HG02588 (cell line): Measurements from ENCODE around the gene DDX39A.
"Not testable (repeated sequence)": the region's sequence is repeated elsewhere in the genome, so short reads cannot be mapped to it uniquely, and the experiment has no call there.

ENCODE experiments used
- ATAC-seq: cut with Tn5 transposase; IDR thresholded peaks from one replicate; pipeline ENCODE4 v1.9.1; 2021; ENCODE audit warnings: mild to moderate bottlenecking, moderate library complexity; ENCODE audit not compliant: unreplicated experiment

The DDX39A gene

DNA sequence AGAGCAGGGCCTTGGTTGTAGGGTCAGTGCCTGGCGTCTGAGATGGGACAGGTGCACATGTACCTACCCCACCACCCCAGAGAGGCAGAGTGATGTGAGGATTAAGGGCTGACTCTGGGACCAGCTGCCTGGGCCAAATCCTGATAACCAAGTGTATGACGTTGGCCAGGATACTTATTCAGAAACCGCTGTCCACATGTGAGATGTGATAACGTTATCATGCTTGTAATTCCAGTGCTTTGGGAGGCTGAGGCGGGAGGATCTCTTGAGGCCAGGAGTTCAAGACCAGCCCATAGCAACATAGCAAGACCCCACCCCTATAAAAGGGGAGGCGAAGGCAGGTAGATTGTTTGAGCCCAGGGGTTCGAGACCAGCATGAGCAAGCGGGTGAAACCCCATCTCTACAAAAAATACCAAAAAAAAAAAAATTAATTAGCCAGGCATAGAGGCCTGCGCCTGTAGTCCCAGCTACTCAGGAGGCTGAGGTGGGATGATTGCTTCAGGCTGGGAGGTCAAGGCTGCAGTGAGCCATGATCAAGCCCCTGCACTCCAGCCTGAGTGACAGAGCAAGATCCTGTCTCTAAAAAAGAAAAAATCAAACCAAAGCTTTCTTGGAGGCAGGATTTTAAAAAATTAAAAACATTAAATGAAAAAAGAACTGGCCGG lies 27.9 kb downstream of the DDX39A start:
- ATAC-seq, result no peak

GRCh38 chr19:14390548-14390947 lies 28.6 kb downstream of the DDX39A start:
- ATAC-seq, result no peak

GRCh38 chr19:14385492-14385891 lies 33.6 kb downstream of the DDX39A start:
- ATAC-seq, result no peak

- no peak for ATAC-seq
Observed at GRCh38 chr19:14383661-14384555, 35.2 kb downstream of the DDX39A start.

DNA sequence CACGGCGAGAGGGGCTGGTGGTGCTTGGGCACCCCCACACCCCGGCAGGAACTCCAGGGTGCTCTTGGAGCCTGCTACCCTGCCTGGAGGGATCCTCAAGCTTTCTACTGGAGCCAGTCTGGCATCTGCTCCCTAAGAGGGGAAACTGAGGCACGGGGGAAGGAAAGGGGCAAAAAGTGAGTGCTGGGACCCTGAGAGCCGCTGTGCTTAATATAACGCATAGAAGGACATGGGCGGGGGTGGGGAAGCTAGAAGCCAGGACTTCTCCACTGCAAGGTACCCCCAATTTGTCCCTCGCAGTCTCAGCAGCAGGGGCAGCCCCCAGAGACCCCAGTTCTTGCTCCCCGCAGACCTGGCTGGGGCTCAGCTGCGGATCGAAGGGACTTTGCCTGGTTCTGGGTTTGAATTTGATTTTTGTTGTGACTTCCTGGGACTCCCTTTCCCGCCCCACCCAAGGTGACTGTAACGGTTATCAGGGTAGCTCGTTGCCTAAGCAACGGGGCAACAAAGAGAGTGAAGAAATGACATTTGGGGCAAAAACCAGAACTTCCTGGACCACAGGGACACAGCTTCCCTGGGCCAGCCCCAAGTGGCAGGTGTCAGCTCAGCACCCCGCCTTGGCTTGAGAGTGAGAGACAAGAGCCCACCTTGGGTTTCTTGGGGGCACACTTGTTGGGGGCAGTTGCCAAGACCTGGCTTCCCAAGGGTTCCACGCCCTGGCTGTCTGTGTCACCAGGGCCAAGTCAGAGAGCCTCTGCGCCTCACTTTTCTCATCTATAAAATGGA lies 37.3 kb downstream of the DDX39A start:
- no peak for ATAC-seq

DNA sequence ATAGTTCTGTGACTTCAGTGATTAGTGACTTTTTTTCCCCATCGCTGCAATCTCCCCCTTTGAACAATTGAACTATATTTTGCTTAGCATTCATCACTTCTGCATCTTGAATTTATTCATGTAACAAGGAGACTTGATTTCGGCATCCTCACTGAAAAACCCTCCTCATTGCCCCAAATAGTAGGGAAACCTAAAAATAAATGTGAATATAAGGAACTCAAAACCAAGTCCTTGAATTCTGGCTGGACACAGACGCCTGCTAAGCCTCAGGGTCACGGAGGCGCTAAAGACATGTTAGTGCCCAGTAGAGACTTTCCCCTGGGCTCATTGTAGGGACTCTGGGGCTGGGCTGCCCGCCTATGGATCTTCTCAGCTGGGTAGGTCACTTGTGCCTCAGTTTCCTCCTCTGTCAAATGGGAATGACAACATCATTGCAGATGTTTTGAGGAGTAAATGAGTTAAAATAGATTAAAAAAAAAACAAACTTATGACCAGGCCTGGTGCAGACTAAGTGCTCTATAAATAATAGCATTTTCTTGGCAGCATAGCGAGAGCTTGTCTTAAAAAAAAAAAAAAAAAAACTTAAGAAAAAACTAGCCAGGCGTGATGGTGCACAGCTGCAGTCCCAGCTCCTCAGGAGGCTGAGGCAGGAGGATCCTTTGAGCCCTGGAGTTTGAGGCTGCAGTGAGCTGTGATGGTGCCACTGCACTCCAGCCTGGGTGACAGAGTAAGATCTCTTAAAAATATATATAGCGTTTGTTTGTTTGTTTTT lies 39.7 kb downstream of the DDX39A start:
- ATAC-seq, result no peak

GRCh38 chr19:14378890-14379289 lies 40.3 kb downstream of the DDX39A start:
- no peak for ATAC-seq

DNA sequence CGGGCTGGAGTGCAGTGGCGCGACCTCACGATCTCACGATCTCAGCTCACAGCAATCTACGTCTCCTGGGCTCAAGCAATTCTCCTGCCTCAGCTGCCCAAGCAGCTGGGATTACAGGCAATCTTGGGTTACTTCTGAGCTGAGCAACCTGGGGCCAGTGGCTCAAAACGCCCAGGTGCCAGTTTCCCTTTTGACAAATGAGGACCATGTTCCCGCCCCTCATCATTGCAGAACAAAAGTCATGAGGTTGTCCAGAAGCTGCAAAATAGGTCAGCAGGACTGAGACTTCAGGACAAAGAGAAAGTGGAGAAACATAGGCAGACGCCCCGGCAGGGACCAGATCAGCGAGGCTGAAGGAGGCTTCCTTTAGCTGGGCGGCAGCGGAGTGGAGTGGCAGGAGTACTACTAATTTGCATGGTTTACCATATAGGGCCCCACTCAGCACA lies 41.2 kb downstream of the DDX39A start:
- no peak for ATAC-seq

GRCh38 chr19:14375582-14376291 lies 43.4 kb downstream of the DDX39A start:
- ATAC-seq, result no peak

DNA sequence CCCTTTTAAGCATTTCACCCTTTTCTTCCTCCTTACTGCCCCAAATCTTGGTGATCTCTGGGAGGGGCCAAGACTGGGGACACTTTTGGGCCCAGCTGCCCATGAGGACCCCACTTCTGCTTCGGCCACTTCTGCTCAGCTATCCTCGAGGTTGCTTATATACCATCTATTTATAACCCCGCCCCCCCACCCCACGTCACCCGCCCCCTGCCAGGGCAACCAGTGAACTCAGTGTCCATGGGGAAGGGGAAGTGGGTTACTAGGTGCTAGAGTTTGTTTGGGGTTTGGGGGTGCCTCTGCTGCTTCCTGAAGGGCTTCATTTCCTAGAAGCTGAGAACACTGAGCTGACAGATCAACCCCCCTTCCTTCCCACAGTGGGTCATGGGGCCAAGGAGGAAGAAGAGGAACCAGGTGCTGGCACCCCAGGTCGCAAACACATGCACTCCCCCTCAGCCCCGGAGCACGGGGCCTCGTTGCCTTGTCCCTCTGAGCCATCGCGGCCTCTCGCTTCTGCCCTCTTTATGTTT lies 44.0 kb downstream of the DDX39A start:
- no peak for ATAC-seq

DNA sequence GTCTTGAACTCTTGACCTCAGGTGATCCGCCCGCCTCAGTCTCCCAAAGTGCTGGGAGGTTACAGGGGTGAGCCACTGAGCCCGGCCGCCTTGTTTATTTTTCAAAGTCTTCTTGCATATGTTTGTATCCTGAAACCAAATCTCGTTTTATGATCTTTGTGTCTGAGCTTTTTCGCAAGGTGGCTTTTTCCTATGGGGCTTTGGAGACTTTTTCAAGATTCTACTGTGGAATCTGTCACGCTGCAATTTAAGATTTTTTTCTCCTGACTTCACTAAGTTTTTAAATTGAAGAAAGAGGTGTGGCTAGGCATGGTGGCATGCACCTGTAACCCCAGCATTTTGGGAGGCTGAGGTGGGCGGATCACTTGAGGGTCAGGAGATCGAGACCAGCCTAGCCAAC lies 44.8 kb downstream of the DDX39A start:
- ATAC-seq, result not testable (repeated sequence)

DNA sequence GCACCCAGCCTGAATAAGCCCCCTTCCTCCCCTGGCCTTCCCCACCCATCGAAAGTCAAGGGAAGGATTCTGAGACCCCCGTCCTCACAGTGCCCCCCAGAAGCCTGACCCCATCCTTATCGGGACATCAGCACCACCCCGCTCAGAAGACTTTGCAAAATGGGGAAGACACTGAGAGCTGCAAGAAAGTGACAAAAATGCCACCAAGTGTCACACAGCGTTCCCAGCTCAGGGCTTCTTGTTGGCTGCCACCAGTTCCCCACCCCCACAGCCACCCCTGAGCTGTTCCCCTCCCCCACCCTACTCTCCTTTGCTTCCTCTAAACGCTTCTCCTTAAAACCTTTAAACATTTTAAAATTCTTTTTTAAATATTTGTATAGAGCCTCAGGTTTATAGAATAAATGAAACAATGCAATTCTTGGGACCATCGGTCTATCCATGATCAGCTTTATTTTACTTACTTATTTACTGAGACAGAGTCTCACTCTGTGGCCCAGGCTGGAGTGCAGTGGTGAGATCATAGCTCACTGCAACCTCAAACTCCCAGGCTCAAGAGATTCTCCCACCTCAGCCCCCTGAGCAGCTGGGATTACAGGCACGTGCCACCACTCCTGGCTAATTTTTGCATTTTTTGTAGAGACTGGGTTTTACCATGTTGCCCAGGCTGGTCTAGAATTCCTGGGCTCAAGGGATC lies 46.6 kb downstream of the DDX39A start:
- ATAC-seq, result not testable (repeated sequence)

DNA sequence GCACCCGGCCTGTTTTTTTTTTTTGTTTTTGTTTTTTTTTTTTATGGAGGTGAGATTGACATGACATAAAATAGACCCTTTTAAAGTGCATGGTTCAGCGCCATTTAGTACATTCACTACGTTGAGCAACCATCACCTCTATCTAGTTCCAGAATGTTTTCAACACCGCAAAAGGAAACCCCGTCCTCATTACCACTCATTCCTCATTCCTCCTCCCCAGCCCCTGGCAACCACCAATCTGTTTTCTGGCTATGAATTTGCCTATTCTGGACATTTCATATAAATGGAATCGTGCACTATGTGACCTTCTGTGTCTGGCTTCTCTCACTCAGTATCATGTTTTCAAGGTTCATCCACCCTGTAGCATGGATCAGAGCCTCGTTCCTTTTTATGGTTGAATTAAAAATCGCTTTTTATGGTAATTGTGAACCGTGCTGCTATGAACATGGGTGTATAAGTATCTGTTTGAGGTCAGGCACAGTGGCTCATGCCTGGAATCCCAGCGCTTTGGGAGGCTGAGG lies 47.8 kb downstream of the DDX39A start:
- ATAC-seq, result no peak

DNA sequence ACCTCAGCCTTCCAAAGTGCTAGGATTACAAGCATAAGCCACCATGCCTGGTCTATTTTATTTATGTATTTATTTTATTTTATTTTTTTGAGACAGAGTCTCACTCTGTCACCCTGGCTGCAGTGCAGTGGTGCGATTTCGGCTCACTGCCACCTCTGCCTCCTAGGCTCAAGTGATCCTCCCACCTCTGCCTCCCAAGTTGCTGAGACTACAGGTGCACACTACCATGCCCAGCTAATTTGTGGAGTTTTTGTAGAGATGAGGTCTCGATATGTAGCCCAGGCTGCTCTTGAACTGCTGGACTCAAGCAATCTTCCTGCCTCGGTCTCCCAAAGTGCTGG lies 48.2 kb downstream of the DDX39A start:
- no peak for ATAC-seq

DNA sequence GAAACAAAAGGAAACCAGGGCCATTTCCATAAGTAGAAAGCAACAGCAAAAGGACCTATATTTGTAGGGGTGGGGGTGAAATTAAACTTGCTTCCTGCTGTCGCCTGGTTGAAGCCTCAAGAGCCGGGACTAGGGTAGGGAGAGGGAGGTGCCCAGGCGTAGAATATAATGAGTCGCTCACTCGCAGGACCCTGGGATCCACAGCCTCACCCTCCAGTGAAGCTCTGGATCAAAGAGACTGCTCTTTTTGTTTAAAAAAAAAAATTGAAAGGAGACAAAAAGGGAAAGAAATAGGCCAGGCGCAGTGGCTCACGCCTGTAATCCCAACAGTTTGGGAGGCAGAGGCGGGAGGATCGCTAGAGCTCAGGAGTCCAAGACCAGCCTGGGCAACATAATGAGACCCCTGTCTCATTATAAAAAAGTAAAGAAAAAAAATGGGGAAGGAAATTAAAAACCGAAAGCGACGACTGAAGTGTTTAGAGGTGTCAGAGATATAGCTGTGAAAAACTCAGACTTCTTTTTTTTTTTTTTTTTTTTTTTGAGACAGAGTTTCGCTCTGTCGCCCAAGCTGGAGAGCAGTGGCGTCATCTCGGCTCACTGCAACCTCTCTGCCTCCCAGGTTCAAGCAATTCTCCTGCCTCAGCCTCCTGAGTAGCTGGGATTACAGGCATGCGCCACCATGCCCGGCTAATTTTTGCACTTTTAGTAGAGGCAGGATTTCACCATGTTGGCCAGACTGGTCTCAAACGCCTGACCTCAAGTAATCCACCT lies 48.8 kb downstream of the DDX39A start:
- no peak for ATAC-seq

DNA sequence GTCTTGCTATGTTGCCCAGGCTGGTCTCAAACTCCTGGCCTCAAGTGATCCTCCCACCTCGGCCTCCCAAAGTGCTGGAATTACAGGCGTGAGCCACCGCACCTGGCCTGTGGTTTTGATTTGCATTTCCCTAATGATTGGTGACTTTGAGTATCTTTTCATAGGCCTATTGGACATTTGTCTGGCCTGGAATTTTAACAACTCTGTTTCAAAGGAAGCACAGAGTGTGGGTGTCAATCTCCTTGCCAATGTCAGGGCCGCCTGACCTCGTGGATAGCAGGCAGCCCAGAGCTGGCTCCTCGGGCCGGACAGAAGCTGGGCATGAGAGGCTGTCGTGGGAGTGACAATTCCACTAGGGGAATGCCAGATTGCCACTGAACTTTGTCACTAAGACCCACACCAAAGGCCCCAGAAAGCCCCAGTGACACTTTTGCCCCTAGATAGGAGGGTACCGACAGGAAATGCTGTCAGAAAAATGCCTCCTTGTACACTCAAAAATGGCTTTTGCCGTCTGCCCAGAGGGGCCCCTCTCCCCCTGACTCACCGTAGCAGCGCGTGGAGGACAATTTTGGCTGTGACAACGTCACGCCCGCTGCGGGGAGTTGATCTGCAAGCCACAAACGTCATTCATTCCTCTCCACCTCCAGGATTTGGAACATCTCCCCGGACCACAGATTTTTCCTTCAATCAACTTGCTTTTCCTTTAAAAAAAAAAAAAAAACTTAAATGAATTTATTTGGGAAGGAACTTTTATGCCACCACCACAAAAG lies 49.6 kb downstream of the DDX39A start:
- ATAC-seq, result no peak

DNA sequence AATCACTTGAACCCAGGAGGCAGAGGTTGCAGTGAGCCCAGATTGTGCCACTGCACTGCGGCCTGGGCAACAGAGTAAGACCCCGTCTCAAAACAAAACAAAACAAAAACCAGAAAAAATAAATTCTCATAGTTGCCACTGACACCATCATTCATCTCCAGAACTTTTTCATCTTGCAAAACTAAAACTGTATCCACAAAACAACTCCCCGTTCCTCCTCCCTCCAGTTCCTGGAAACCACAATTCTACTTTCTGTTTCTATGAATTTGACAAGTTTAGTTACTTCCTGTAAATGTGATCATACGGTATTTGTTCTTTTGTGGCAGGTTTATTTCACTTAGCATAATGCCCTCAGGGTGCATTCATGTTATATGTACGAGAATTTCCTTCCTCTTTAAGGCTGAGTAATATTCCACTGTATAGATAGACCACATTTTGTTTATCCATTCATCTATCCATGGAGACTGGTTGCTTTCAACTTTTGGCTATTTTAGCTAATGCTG lies 51.1 kb downstream of the DDX39A start:
- ATAC-seq, result no peak
